ENCODE results near the gene MGAT4C.

The MGAT4C gene

GRCh38 chr12:85955127-85955526, 301.1 kb downstream of the MGAT4C start:
- no peak for DNase-seq

GRCh38 chr12:85951823-85952222, 304.4 kb downstream of the MGAT4C start:
- DNase-seq = no peak

DNA sequence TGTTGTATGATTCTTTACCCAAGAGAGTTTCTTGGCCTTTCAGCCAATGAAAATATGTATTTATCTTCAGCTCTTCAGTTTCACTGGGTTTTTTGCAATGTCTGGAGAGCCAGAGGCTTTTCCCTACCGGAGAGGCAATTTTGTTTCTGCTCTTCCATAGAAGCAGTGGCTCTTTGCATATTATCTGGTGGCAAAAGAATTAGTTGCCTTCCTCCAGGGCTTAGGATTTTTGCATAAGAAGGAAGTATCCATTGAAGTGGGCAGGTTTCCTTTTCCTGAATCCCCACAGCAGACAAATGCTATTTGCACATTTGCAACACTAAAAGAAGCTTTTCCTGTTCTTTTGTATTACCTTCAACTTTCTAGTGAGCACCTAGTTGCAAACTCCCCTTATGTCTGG, 306.9 kb downstream of the MGAT4C start:
- no peak for DNase-seq

DNA sequence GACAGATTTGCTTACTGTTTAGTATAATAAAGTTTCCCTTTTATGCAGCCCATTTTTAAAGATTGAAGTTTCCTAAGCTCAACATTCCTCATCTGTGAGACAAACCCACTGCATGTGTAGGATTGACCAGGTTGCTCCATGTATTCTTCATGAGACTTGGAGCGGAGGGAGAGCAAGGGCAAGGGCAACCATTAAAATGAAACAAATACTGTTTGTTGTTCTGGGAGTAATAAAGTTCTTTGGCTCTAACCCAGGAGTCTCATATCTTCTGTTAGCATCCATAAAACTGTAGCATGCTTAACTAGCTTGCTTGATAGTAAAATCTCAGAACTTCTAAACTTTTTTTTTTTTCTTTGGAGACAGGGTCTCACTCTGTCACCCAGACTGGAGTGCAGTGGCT, 307.9 kb downstream of the MGAT4C start:
- no peak for DNase-seq

- no peak for DNase-seq
These were observed 308.9 kb downstream of the MGAT4C start for GRCh38 chr12:85947286-85947685.

- DNase-seq = no peak
These were observed 309.8 kb downstream of the MGAT4C start for GRCh38 chr12:85946375-85946774.

- no peak for DNase-seq
These were observed 329.0 kb downstream of the MGAT4C start for GRCh38 chr12:85927166-85927565.

DNA sequence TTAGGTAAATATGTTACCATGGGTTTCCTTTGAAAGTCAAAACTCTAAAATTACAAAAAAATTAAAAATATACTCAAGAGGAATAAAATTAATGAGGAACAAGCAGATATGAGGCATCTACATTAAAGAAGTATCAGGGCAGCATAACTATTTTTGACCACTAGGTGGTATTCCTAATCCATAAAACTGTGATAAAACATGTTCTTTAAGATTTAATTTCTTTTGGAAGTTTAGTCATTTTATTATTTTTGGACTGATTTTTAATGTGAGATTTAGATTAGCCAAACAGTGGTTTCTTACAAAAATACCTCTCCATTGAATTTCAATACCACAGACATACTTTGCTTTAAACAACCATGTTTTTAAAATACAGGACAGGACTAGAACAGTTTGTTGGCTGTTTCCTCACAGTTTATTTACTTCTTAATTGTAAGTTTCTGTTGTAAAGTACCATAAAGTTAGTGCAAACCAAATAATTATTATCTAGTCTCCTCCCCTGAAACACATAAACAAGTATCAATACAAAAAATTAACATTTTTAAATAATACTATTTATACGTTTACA, 332.3 kb downstream of the MGAT4C start:
- DNase-seq = no peak

DNA sequence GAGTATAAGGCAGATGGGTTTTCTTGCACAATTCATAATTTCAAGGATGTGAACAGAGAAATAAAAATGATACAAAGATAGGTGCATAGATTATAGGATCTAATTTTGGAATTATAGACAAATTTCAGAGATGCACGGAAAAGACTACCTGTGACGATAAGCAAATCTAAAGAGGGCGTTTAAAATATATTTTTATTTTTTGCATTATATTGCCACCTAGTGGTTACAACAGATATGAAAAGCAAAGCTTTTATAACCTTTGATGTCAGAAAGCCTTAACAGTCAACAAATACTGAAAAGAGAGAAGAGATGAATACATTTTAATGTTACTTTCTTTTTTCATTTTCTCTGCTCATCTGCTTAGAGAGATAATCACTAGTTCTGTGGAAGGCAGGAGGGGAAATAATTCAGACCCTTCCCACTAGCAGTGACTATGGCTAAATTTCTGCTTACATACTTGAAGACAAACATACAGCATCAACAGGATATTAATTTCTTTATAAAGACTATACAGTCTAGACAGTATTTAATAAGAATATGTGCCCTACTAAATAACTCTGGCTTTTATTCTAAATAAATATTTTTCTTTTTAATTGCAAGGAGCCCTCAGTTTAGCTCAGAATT, 335.8 kb downstream of the MGAT4C start:
- no peak for DNase-seq
